Omental fat pad (tissue), 4 donors: ENCODE measurements around the gene BICD1. TPM values are rescaled to one million over a fixed set of nuclear protein-coding genes. Genes with fewer than 3 reads are reported as not detected.

Experiments
- ATAC-seq: fragments of 150-250 bp; one replicate; pipeline ENCODE4 v1.9.1; 2016; ENCODE audit warnings: mild to moderate bottlenecking, moderate library complexity; ENCODE audit not compliant: low FRiP score
- DNase-seq: peaks from one replicate; pipeline ENCODE4 v3.0.0-alpha.2; 2019; ENCODE audit warnings: low spot score
- CTCF ChIP-seq, 3 donors: fragments of 450-650 bp; IDR thresholded peaks; one replicate each; pipeline ENCODE4 v1.5.1; 2016 to 2017; ENCODE audit warnings: antibody characterized with exemption in 3 of 3, mild to moderate bottlenecking in 3 of 3, moderate library complexity in 2 of 3
- total RNA-seq, 4 donors: library from RNA; depleted of rRNA; stranded (reverse); fragments of >200 nt; gene quantifications; one replicate each; pipeline ENCODE4 v1.1.0, GENCODE V29; 2016

The BICD1 gene
- total RNA-seq, 4 donors from 2014 or later: 8.0 to 19.2 (median 9.1) TPM

- TF ChIP-seq CTCF (IDR thresholded peaks at IDR 0.05): no peak
- ATAC-seq: no peak
- DNase-seq: no peak
These were observed 36.3 kb upstream of the BICD1 start for GRCh38 chr12:32070370-32070769.

- DNase-seq (no peak), ATAC-seq (no peak)
- TF ChIP-seq CTCF (IDR thresholded peaks at IDR 0.05): no peak
These were observed 34.5 kb upstream of the BICD1 start for GRCh38 chr12:32072102-32072501.

GRCh38 chr12:32074432-32074831, 32.2 kb upstream of the BICD1 start:
- DNase-seq: no peak
- ATAC-seq: no peak
- no peak for TF ChIP-seq CTCF (IDR thresholded peaks at IDR 0.05)

- TF ChIP-seq CTCF (IDR thresholded peaks at IDR 0.05): no peak
- ATAC-seq: no peak
- DNase-seq: no peak
These were observed 29.7 kb upstream of the BICD1 start for GRCh38 chr12:32076941-32077340.

- TF ChIP-seq CTCF (IDR thresholded peaks at IDR 0.05): no peak
- no peak for DNase-seq
- ATAC-seq: no peak
These were observed 26.2 kb upstream of the BICD1 start for GRCh38 chr12:32080435-32080834.

- ATAC-seq: no peak
- DNase-seq: no peak
- TF ChIP-seq CTCF (IDR thresholded peaks at IDR 0.05): no peak
These were observed 23.2 kb upstream of the BICD1 start for GRCh38 chr12:32083489-32083888.

GRCh38 chr12:32084017-32084688, 22.5 kb upstream of the BICD1 start:
- ATAC-seq: no peak
- no peak for DNase-seq
- TF ChIP-seq CTCF (IDR thresholded peaks at IDR 0.05): no peak
